Measurements from ENCODE around the gene TRAF4. TPM values are rescaled to one million over a fixed set of nuclear protein-coding genes. Genes with fewer than 3 reads are reported as not detected.

The TRAF4 gene
- total RNA-seq, 1 experiment from 2014 or later: 127 TPM

DNA sequence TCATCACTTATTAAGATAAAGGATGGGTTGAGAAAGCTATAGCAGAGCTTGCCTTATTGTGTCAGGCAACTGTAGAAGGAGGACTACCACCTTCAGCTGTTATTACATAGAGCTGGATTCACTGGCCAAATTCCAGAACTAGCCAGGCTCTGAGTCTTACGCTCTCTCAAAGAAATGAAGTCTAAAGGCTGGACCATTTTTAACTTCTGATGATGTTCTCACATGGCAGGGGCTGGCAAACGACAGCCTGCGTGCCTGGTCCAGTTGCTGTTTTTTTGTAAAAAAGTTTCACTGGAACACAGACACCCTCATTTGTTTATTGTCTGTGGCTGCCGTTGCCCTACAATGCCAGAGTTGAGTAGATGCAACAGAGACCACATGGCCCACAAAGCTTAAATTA lies 21.2 kb downstream of the TRAF4 start:
- H3K4me2 ChIP-seq (ENCODE audit: low read length): no peak overlapping the region
- DNase-seq (ENCODE audit: low read depth, low spot score) (no peak), ATAC-seq (no peak)
- no peaks in the 10 kb centered on the region for H3K9me3 ChIP-seq (ENCODE audit: control insufficient read depth in 1 of 2, insufficient read depth in 1 of 2, low read depth in 1 of 2, low read length in 2 of 2)
- H3K36me3 ChIP-seq (ENCODE audit: control insufficient read depth in 1 of 2, insufficient read depth in 2 of 2, low read length in 2 of 2): peaks cover 0 to 9% of the 10 kb centered on the region in 2 experiments; a peak in 3 of 4 replicates
- intact Hi-C loops (cut with micrococcal nuclease): loop anchor here (10.0 kb wide), 1 partner anchor 350 kb away; no protein-coding TSS in a partner anchor
- H3K4me1 ChIP-seq (ENCODE audit: control insufficient read depth in 1 of 2, insufficient read depth in 2 of 2, low read length in 2 of 2): peaks cover 0 to 13% of the 10 kb centered on the region in 2 experiments; a peak in 3 of 4 replicates
- ChIA-PET CTCF (interaction anchor here (1.7 to 5.6 kb wide), 6 partner anchors 9 to 140 kb away, joined by 4 to 61 read pairs (median 21); partner anchors contain the start of genes FAM222B and TLCD1), POLR2A (no interaction called here), RAD21 (ENCODE audit: low non-redundant PET in 1 of 2, low total read pairs in 2 of 2, uncharacterized antibody in 2 of 2, unreplicated experiment in 2 of 2) (no interaction called here)
- H3K27me3 ChIP-seq (ENCODE audit: insufficient read depth, low read length): no peaks in the 10 kb centered on the region
- no peaks in the 10 kb centered on the region for H3K9me2 ChIP-seq (ENCODE audit: insufficient read depth)
- no peak overlapping the region for H3K4me3 ChIP-seq (replicated peaks in 1 of 2; ENCODE audit: low read depth in 1 of 2, low read length in 2 of 2)
- TF ChIP-seq, protein P1, sequence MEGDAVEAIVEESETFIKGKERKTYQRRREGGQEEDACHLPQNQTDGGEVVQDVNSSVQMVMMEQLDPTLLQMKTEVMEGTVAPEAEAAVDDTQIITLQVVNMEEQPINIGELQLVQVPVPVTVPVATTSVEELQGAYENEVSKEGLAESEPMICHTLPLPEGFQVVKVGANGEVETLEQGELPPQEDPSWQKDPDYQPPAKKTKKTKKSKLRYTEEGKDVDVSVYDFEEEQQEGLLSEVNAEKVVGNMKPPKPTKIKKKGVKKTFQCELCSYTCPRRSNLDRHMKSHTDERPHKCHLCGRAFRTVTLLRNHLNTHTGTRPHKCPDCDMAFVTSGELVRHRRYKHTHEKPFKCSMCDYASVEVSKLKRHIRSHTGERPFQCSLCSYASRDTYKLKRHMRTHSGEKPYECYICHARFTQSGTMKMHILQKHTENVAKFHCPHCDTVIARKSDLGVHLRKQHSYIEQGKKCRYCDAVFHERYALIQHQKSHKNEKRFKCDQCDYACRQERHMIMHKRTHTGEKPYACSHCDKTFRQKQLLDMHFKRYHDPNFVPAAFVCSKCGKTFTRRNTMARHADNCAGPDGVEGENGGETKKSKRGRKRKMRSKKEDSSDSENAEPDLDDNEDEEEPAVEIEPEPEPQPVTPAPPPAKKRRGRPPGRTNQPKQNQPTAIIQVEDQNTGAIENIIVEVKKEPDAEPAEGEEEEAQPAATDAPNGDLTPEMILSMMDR (IDR thresholded peaks at IDR 0.05 in 2 of 3, conservative IDR thresholded peaks at IDR 0.05 in 1 of 3; ENCODE audit: borderline replicate concordance in 1 of 3, insufficient read depth in 1 of 3, low read depth in 2 of 3, low read length in 2 of 3): no peak
- TF ChIP-seq ELF1 (IDR thresholded peaks at IDR 0.05; ENCODE audit: borderline replicate concordance, low read depth) (no peak), YY1 (IDR thresholded peaks at IDR 0.05; ENCODE audit: extremely low read depth, insufficient replicate concordance, low read depth, low read length) (no peak), SP1 (IDR thresholded peaks at IDR 0.05; ENCODE audit: low read depth) (no peak), SIN3A (IDR thresholded peaks at IDR 0.05; ENCODE audit: low read depth) (no peak), EGR1 (IDR thresholded peaks at IDR 0.05; ENCODE audit: low read depth) (no peak), POLR2A (IDR thresholded peaks at IDR 0.05; ENCODE audit: borderline replicate concordance, extremely low read depth, insufficient read depth, insufficient read length) (no peak), EZH2 (IDR thresholded peaks at IDR 0.05) (no peak), RAD21 (IDR thresholded peaks at IDR 0.05; ENCODE audit: low read depth) (no peak), CBX3 (IDR thresholded peaks at IDR 0.05; ENCODE audit: low read depth) (no peak), ZNF274 (IDR thresholded peaks at IDR 0.05; ENCODE audit: low read depth, low read length) (no peak), TCF7L2 (IDR thresholded peaks at IDR 0.05; ENCODE audit: borderline replicate concordance, extremely low read depth, insufficient read depth, insufficient read length) (no peak), POLR2AphosphoS5 (IDR thresholded peaks at IDR 0.05; ENCODE audit: low read depth, low read length) (no peak)
- H2AFZ ChIP-seq (ENCODE audit: low read depth, low read length, poor library complexity, severe bottlenecking): no peak overlapping the region
- H3K79me2 ChIP-seq (ENCODE audit: insufficient read depth, low read length): peaks cover 18% of the 10 kb centered on the region
- BruUV-seq (replicated peaks): no TSS peak
- H3K27ac ChIP-seq (ENCODE audit: low read depth, low read length): no peak overlapping the region
- no peak overlapping the region for H3K9ac ChIP-seq (ENCODE audit: low read length)
- H4K20me1 ChIP-seq (ENCODE audit: insufficient read depth): no peaks in the 10 kb centered on the region

Measured in HCT116 (cell line).